NCI-H345 treated with DMSO at 0.1 percent for 48 hours (cell line): Measurements from ENCODE around the gene TRIM26.

Experiments
- DNase-seq: peaks from one replicate; lab custom pipeline; 2025; ENCODE audit not compliant: unreplicated experiment; lab: John Stamatoyannopoulos, UW

Gene TRIM26

GRCh38 chr6:30211306-30211705 is 1.9 kb downstream of the TRIM26 start:
- no peak for DNase-seq

GRCh38 chr6:30207619-30208295 is 5.4 kb downstream of the TRIM26 start:
- DNase-seq = no peak

- no peak for DNase-seq
Observed at GRCh38 chr6:30206799-30207618, 6.2 kb downstream of the TRIM26 start.

- no peak for DNase-seq
Observed at GRCh38 chr6:30206152-30206551, 7.1 kb downstream of the TRIM26 start.

GRCh38 chr6:30204116-30204515 is 9.1 kb downstream of the TRIM26 start:
- no peak for DNase-seq

GRCh38 chr6:30202366-30202765 is 10.8 kb downstream of the TRIM26 start:
- no peak for DNase-seq

- no peak for DNase-seq
Observed at GRCh38 chr6:30200551-30201281, 12.5 kb downstream of the TRIM26 start.

GRCh38 chr6:30198166-30199084 is 14.8 kb downstream of the TRIM26 start:
- DNase-seq = no peak

GRCh38 chr6:30196376-30196775 is 16.8 kb downstream of the TRIM26 start:
- DNase-seq = no peak

GRCh38 chr6:30195951-30196350 is 17.3 kb downstream of the TRIM26 start:
- no peak for DNase-seq

GRCh38 chr6:30194797-30195690 is 18.2 kb downstream of the TRIM26 start:
- no peak for DNase-seq

- no peak for DNase-seq
Observed at GRCh38 chr6:30192076-30192475, 21.1 kb downstream of the TRIM26 start.

- no peak for DNase-seq
Observed at GRCh38 chr6:30188541-30188940, 24.7 kb downstream of the TRIM26 start.

- DNase-seq = no peak
Observed at GRCh38 chr6:30185846-30186484, 27.2 kb downstream of the TRIM26 start.

- DNase-seq = no peak
Observed at GRCh38 chr6:30184417-30185031, 28.7 kb downstream of the TRIM26 start.

GRCh38 chr6:30180145-30180544 is 33.1 kb downstream of the TRIM26 start:
- no peak for DNase-seq

GRCh38 chr6:30178837-30179236 is 34.4 kb downstream of the TRIM26 start:
- DNase-seq = no peak

GRCh38 chr6:30175765-30176164 is 37.4 kb downstream of the TRIM26 start:
- DNase-seq = no peak

GRCh38 chr6:30172681-30173080 is 40.5 kb downstream of the TRIM26 start:
- no peak for DNase-seq
